SHP77 (cell line): ENCODE data around the gene C20orf204.
A peak's percentile ranks its signal among the peaks of the same experiment; 100 is the strongest.

Experiments
- DNase-seq, 2 experiments: peaks; one replicate each; lab custom pipeline; 2025; lab: John Stamatoyannopoulos, UW

Gene C20orf204

GRCh38 chr20:64056639-64056888, 20.6 kb downstream of the C20orf204 start:
- DNase-seq: no peak

GRCh38 chr20:64056889-64057627, 21.1 kb downstream of the C20orf204 start:
- peak in 1 of 2 experiments; percentile 39 for DNase-seq

GRCh38 chr20:64057628-64058498, 21.9 kb downstream of the C20orf204 start:
- peak; percentile 79 to 90 for DNase-seq

- no peak for DNase-seq
These were observed 22.6 kb downstream of the C20orf204 start for GRCh38 chr20:64058536-64058935.

DNA sequence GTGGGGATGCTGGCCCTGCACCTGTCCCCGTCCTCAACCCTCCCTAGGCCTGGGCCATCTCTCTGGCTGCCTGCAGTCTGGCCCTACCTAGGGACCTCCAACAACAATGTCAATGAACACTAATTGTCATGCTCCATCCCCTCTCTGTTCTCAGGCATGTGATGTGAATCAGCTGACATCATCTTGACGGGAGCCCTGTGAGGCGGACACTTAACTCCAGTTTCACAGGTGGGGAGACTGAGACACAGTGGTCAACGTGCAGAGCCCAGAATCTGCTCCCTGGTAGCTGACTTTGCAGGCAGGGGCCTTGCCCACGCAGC, 26.3 kb downstream of the C20orf204 start:
- DNase-seq: no peak

DNA sequence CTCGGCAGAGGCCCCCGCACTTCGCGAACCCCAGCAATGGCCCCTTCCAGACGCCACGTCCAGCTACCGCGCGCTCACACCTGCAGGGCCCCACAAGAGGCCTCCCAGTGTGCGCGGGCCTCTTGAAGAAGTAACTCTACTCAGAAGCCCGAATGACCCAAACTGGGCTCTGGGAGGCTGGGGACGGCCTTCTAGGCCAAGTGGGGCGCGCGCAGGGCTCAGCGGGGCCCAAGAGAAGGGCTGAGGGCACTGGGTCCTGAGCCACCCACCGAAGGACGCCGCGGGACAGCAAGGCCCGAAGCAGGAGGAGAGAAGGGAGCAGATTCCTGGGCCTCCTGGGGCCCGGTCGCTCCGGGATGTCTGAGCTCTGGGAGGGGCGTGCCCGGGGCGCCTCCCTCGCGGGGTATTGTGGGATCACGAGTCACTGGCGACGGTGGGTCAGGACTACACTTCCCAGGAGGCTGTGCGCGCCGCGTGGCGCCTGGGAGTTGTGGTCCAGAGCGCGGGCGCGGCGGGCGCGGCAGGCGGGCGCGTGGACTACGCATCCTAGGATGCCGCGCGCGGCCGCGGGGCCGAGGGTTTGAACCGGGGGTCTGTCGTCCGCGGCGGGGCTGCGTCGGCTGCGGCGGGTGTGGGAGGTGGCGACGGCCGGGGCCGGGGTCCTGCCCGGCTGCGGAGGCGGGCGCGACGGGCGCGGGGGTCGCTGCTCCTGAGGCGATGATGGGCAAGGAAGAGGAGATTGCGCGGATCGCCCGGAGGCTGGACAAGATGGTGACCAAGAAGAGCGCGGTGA, 26.8 kb downstream of the C20orf204 start, which contains the start of gene TCEA2:
Gene TCEA2, plus strand, starts transcription at position 603 of the 793 bp plus-strand sequence. Its CDS starts 115 bp downstream, at position 718.
- peak; percentile 99 for DNase-seq

- no peak for DNase-seq
These were observed 27.6 kb downstream of the C20orf204 start for GRCh38 chr20:64063389-64064144.

DNA sequence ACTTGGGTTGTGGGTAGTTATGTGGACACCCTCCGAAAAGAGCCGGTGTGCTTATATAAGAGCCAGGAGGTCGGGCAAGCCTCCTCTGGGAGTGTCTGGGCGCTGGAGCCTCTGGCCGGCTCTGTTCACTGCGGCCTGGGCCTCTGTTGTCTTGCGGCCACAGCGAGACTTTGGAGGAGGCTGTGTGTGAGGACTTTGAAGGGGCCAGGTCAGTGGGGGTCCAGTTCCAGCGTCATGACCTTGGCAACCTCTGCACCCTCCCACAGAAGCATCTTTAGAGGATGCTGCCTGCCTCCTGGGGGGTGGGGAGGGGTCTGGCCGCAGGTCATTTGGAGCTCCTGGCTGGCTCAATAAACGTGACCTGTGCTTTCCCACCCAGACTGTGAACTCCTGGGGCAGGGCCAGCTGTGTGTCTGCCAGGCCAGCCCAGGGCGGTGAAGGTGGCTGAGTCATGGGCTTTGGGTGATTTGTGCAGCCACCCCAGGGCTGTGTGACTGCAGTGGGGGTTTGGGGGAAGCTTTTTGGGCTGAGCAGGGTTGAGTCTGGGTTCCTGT, 28.2 kb downstream of the C20orf204 start:
- no peak for DNase-seq

- no peak for DNase-seq
These were observed 29.3 kb downstream of the C20orf204 start for GRCh38 chr20:64065062-64065973.

GRCh38 chr20:64065974-64066343, 30.0 kb downstream of the C20orf204 start:
- DNase-seq: no peak

DNA sequence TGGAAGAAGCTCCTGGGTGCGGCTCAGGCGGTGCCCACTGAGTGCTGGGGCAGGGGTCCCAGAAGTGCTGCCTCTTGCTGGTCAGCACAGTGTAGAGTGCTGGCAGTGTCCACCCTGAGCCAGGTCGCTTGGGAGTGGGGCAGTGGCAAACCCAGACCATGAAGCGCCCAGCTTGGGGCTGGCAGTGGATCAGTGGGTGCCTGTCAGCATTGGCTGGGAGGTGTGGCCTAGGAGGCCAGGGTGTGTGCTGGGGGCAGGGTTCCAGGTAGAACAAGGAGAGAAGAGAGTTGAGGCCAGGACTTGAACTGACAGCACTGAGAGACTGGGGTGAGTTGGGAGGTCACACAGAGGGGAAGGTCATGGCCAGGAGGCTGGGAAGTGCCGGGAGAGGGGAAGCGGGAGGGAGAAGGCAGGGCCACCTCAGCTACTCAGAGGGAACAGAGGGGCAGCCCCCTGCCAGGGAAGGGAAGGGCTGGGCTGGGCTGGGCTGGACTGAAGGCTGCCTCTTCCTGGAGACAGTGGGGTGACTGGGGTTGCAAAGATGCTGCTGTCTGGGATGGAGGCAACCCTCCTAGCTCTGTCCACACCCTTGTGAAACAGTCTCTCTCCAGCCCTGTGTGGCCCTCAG, 31.1 kb downstream of the C20orf204 start:
- DNase-seq: no peak

DNA sequence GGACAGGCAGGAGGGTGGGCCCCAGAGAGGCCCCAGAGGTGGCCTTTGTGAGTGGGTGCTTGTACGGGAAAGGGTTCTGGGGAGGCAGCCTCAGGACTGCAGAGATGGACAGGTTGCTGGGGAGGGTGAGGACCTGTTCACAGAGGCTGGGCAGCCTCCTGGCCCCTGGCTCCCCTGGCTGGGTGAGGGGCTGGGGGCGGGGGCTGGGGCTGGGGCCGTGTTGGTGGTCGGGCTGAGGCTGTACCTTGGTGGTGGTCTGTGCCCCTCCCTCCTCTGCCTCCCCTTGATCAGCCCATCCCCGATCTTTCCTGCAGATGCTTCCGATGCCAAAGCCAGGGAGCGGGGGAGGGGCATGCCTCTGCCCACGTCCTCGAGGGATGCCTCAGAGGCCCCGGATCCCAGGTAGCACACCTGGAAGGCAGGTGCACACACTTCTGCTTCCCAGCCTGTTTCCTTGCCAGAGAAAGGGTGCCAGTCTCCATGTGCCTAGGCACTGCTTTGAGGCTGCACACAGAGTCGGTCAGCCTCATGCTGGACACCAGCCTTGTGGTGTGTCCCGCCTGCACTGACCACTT, 31.8 kb downstream of the C20orf204 start:
- DNase-seq: no peak

GRCh38 chr20:64068386-64069208, 32.6 kb downstream of the C20orf204 start:
- DNase-seq: no peak

- no peak for DNase-seq
These were observed 33.2 kb downstream of the C20orf204 start for GRCh38 chr20:64069209-64069613.

DNA sequence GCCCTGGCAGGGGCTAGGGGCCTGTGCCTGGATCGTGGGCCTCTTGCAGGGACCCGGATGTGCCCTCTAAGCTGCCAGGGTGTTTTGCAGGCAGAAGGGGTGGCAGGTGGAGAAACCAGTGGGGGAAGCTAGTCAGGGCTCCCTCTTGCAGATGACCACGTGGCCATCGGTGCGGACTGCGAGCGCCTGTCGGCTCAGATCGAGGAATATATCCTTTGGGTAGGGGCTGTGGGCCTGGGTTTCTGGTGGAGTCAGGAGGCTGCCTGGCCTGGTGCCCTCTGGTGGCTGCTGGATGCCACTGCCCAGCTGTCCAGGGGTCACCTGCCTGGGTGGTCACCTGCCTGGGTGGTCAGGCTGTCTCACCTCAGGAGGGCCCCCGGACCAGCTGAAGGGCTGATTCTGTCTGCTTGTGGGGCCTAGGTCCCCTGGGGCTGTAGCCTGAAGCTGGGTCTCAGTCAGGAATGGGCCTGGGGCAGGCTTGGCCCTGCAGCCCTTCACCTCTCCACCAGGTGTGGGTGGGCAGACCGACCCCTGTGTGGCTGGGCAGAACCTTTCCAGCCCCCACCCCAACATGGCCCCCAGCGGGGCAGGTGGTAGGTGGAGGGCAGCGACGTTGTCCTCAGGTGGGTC, 33.7 kb downstream of the C20orf204 start:
- DNase-seq: peak in 1 of 2 experiments; percentile 73

DNA sequence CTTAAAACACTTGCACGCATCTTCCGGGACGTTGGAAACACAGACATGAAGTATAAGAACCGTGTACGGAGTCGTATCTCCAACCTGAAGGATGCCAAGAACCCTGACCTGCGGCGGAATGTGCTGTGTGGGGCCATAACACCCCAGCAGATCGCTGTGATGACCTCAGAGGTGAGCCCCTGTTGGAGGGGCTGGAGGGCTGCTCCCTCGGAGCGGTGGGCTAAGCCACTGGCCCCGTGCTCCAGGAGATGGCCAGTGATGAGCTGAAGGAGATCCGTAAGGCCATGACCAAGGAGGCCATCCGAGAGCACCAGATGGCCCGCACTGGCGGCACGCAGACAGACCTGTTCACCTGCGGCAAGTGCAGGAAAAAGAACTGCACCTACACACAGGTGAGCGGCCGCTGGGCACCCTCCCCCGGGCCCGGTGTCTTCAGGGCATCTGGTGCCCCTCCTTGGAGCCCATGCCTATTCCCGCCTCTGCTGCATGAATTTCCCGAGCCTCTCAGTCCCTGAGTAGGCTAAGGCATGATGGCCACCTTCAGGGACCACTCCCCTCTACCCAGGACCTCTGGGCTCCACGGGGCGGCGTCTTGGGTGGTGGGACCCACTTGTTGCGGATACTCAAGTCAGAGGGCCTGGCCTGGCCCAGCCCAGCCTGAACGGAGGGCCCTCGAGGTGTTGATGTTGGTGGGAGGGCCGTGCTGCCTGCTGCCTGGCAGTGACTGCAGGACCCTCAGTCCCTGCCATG, 34.4 kb downstream of the C20orf204 start:
- no peak for DNase-seq
